ENCODE measurements around the gene AGBL3. TPM values are rescaled to one million over a fixed set of nuclear protein-coding genes. Genes with fewer than 3 reads are reported as not detected.

AGBL3 gene
- total and polyA plus RNA-seq, 3 donors from 2014 or later: 10.0 to 21.6 (median 13.9) TPM

DNA sequence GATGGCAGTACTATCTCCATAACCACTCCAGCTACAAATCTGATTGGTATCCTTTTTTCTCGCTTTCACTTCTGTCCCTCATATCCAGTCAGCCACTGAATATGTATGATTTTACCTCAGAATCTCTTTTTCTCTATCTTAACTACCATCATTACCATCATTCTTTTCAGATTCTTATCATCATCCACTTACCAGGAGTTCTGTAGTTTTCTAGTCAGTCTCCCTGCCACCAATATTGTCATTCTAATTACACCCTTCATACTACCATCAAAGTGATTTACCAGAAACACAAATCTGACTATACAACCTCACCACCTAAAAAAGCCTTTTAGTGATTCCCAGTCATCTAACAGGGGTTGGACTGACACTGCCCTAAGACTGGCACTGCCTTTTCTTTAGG, 96.7 kb downstream of the AGBL3 start:
- WGBS, 2 donors: 0% methylated on average over 1 of the region's 1 CpG
- TF ChIP-seq POLR2A (IDR thresholded peaks at IDR 0.05): no peak
- TF ChIP-seq, protein P1, sequence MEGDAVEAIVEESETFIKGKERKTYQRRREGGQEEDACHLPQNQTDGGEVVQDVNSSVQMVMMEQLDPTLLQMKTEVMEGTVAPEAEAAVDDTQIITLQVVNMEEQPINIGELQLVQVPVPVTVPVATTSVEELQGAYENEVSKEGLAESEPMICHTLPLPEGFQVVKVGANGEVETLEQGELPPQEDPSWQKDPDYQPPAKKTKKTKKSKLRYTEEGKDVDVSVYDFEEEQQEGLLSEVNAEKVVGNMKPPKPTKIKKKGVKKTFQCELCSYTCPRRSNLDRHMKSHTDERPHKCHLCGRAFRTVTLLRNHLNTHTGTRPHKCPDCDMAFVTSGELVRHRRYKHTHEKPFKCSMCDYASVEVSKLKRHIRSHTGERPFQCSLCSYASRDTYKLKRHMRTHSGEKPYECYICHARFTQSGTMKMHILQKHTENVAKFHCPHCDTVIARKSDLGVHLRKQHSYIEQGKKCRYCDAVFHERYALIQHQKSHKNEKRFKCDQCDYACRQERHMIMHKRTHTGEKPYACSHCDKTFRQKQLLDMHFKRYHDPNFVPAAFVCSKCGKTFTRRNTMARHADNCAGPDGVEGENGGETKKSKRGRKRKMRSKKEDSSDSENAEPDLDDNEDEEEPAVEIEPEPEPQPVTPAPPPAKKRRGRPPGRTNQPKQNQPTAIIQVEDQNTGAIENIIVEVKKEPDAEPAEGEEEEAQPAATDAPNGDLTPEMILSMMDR (IDR thresholded peaks at IDR 0.05): no peak
- Histone ChIP-seq H3K27ac (no peak overlapping the region), H3K36me3 (ENCODE audit: low read depth, missing control alignments) (no peaks in the 10 kb centered on the region), H3K4me1 (no peaks in the 10 kb centered on the region), H3K27me3 (no peaks in the 10 kb centered on the region), H3K4me3 (no peak overlapping the region), H3K9me3 (no peaks in the 10 kb centered on the region)
- DNase-seq: no peak
- intact Hi-C loops (cut with DNase I; ENCODE audit: low total_unique reads): no loop called here

- TF ChIP-seq, protein P1 (IDR thresholded peaks at IDR 0.05): no peak
- TF ChIP-seq POLR2A (IDR thresholded peaks at IDR 0.05): no peak
- no peaks in the 10 kb centered on the region for H3K36me3 ChIP-seq (ENCODE audit: low read depth, missing control alignments)
- no peaks in the 10 kb centered on the region for H3K4me1 ChIP-seq
- WGBS, 2 donors: 95 to 97% methylated on average over 1 of the region's 1 CpG
- no peak overlapping the region for H3K27ac ChIP-seq
- no peaks in the 10 kb centered on the region for H3K27me3 ChIP-seq
- intact Hi-C loops (cut with DNase I; ENCODE audit: low total_unique reads): no loop called here
- no peaks in the 10 kb centered on the region for H3K9me3 ChIP-seq
- DNase-seq: no peak
- no peak overlapping the region for H3K4me3 ChIP-seq
Measured at GRCh38 chr7:135088566-135088965, 102.3 kb downstream of the AGBL3 start.

- WGBS, 2 donors: 93 to 100% methylated on average over 1 of the region's 1 CpG
- no peak for TF ChIP-seq POLR2A (IDR thresholded peaks at IDR 0.05)
- TF ChIP-seq, protein P1 (IDR thresholded peaks at IDR 0.05): no peak
- no peak overlapping the region for H3K4me3 ChIP-seq
- intact Hi-C loops (cut with DNase I; ENCODE audit: low total_unique reads): no loop called here
- H3K36me3 ChIP-seq (ENCODE audit: low read depth, missing control alignments): no peaks in the 10 kb centered on the region
- H3K4me1 ChIP-seq: no peaks in the 10 kb centered on the region
- H3K27ac ChIP-seq: no peak overlapping the region
- no peak for DNase-seq
- H3K27me3 ChIP-seq: no peaks in the 10 kb centered on the region
- no peaks in the 10 kb centered on the region for H3K9me3 ChIP-seq
Measured at GRCh38 chr7:135091717-135092116, 105.4 kb downstream of the AGBL3 start.

DNA sequence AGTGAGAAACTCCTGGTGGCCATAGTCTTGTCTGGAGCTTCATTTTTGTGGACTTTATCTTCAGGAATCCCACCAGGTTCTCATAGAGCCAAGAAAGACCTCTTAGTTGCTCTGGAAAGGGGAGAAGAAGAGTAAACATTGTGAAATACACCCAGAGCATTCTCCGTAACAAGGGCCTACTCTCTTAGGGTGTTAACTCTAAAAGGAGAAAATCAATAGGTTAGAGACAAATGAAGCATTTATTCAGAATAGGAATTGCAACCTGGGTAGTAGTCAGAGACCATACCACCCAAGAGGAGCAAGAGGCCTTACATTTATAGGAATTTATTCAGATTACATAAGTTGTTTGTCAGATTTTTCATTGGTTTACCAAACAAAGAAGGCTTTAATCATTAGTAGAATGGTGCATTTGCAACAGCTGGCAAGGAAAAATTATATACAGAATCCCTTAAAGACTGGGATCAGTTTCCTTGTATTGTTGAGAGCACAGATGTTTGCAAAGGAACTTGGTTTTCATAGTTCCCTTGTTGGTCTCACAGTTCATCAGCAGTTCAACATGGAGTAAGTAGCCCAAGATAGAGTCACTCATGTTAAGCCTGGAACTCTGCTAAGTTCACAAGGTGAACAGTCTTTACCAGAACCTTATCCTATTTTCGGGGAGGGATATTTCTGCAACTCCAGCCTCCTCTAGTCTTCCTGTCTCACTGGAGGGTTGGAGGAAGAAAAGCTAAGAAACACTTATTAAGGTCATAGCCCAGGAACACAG, 108.3 kb downstream of the AGBL3 start:
- Histone ChIP-seq H3K36me3 (ENCODE audit: low read depth, missing control alignments) (no peaks in the 10 kb centered on the region), H3K27ac (no peak overlapping the region), H3K27me3 (no peaks in the 10 kb centered on the region), H3K9me3 (no peaks in the 10 kb centered on the region), H3K4me1 (no peaks in the 10 kb centered on the region), H3K4me3 (no peak overlapping the region)
- TF ChIP-seq POLR2A (IDR thresholded peaks at IDR 0.05): no peak
- 96 to 98% methylated on average over 2 of the region's 2 CpGs for WGBS, 2 donors
- no peak for DNase-seq
- intact Hi-C loops (cut with DNase I; ENCODE audit: low total_unique reads): no loop called here

DNA sequence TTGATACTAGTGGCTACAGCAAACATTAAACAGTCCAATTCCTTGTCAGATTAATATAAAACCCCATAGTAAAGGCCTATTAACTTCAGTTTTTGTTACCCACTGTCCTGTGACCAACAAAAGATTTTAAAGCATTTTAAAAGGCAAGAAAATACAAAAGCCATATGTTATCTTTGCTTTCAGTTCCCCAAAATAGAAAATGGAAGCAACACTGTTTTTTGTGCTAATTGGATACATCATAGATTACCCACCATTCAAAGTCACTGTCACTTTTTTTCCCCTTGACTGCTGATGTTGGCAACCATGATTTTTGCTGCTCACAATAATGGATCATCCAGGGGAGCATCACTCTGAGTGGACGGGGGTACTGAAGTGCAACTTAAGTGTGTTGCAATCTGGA, 109.1 kb downstream of the AGBL3 start:
- TF ChIP-seq, protein P1 (IDR thresholded peaks at IDR 0.05): no peak
- no peak for TF ChIP-seq POLR2A (IDR thresholded peaks at IDR 0.05)
- no peaks in the 10 kb centered on the region for H3K4me1 ChIP-seq
- intact Hi-C loops (cut with DNase I; ENCODE audit: low total_unique reads): no loop called here
- H3K9me3 ChIP-seq: no peaks in the 10 kb centered on the region
- 81 to 91% methylated on average over 1 of the region's 1 CpG for WGBS, 2 donors
- no peak overlapping the region for H3K4me3 ChIP-seq
- H3K36me3 ChIP-seq (ENCODE audit: low read depth, missing control alignments): no peaks in the 10 kb centered on the region
- H3K27ac ChIP-seq: no peak overlapping the region
- DNase-seq: no peak
- H3K27me3 ChIP-seq: no peaks in the 10 kb centered on the region
